Tibial nerve (tissue), 4 donors: Measurements from ENCODE around the gene COL27A1. TPM values are rescaled to one million over a fixed set of nuclear protein-coding genes. Genes with fewer than 3 reads are reported as not detected.

Experiments used
- DNase-seq, 2 donors: peaks; one replicate each; pipeline ENCODE4 v3.0.0-alpha.2; 2019; ENCODE audit warnings: low spot score in 2 of 2
- H3K27ac ChIP-seq, 4 donors: fragments of 200-600 bp; sonication (generic) in 3 of 4; one replicate each; pipeline ENCODE4 v1.5.1; 2017 to 2019; ENCODE audit warnings: mild to moderate bottlenecking in 1 of 4
- H3K27me3 ChIP-seq, 2 donors: fragments of 200-600 bp; sonication (generic) in 1 of 2; one replicate each; pipeline versions ENCODE4 v1.5.1 to v1.6.0; 2017 to 2019
- H3K36me3 ChIP-seq, 3 donors: fragments of 200-600 bp; sonication (generic); one replicate each; pipeline ENCODE4 v1.5.1; 2018 to 2019
- H3K4me1 ChIP-seq, 4 donors: fragments of 200-600 bp; sonication (generic) in 3 of 4; one replicate each; pipeline ENCODE4 v1.5.1; 2017 to 2019
- H3K4me3 ChIP-seq, 4 donors: fragments of 200-600 bp; sonication (generic) in 3 of 4; one replicate each; pipeline ENCODE4 v1.5.1; 2017 to 2019; ENCODE audit warnings: mild to moderate bottlenecking in 1 of 4, moderate library complexity in 1 of 4
- H3K9me3 ChIP-seq, 4 donors: fragments of 200-600 bp; sonication (generic) in 3 of 4; one replicate each; pipeline ENCODE4 v1.5.1; 2017 to 2019
- CTCF ChIP-seq, 5 experiments: fragments of 200-600 bp in 3 of 5; fragments of 450-650 bp in 2 of 5; sonication (generic) in 3 of 5; IDR thresholded peaks; one replicate each; pipeline ENCODE4 v1.5.1; 2016 to 2019; ENCODE audit warnings: antibody characterized with exemption in 5 of 5, mild to moderate bottlenecking in 3 of 5, moderate library complexity in 2 of 5
- EP300 ChIP-seq, 2 donors: sonication (generic); formaldehyde crosslinking; IDR thresholded peaks; one replicate each; pipeline ENCODE4 v1.6.1; 2017; ENCODE audit warnings: antibody characterized with exemption in 2 of 2, mild to moderate bottlenecking in 1 of 2
- POLR2A ChIP-seq, 2 donors: fragments of 450-650 bp; IDR thresholded peaks; one replicate each; pipeline ENCODE4 v1.6.1; 2017; ENCODE audit warnings: antibody characterized with exemption in 2 of 2, mild to moderate bottlenecking in 2 of 2, moderate library complexity in 2 of 2
- WGBS, 2 donors: methylation state at CpG; one replicate each; pipeline ENCODE4 v1.1.5; 2018; 5-methylcytosine and 5-hydroxymethylcytosine counted together
- total RNA-seq, 4 donors: library from RNA; depleted of rRNA; stranded (reverse); fragments of >200 nt; gene quantifications; one replicate each; pipeline ENCODE4 v1.1.0, GENCODE V29; 2016

COL27A1 gene
- total RNA-seq, 4 donors from 2014 or later, result 14.9 to 55.8 (median 27.7) TPM

- no peak overlapping the region for H3K27ac ChIP-seq
- no peak for DNase-seq
- TF ChIP-seq CTCF (IDR thresholded peaks at IDR 0.05) (peak in 3 of 5 experiments; percentile 9 to 19 (median 12)), EP300 (IDR thresholded peaks at IDR 0.05) (no peak), POLR2A (IDR thresholded peaks at IDR 0.05) (no peak)
- peaks cover 0 to 39% (median 0%) of the 10 kb centered on the region in 3 donors for H3K36me3 ChIP-seq
- H3K27me3 ChIP-seq, result no peaks in the 10 kb centered on the region
- H3K4me3 ChIP-seq, result no peak overlapping the region
- WGBS, 2 donors, result 60 to 64% methylated on average over 14 of the region's 14 CpGs
- peaks cover 0 to 26% (median 0%) of the 10 kb centered on the region in 4 donors for H3K4me1 ChIP-seq
- H3K9me3 ChIP-seq, result no peaks in the 10 kb centered on the region
Measured at GRCh38 chr9:114238891-114239875, 83.8 kb downstream of the COL27A1 start.

GRCh38 chr9:114240216-114240615, 84.9 kb downstream of the COL27A1 start:
- WGBS, 2 donors, result 50 to 79% methylated on average over 2 to 5 of the region's 8 CpGs
- Histone ChIP-seq H3K4me1 (peaks cover 0 to 23% (median 0%) of the 10 kb centered on the region in 4 donors), H3K4me3 (no peak overlapping the region), H3K36me3 (peaks cover 0 to 39% (median 0%) of the 10 kb centered on the region in 3 donors), H3K27ac (no peak overlapping the region), H3K9me3 (no peaks in the 10 kb centered on the region), H3K27me3 (no peaks in the 10 kb centered on the region)
- no peak for TF ChIP-seq POLR2A (IDR thresholded peaks at IDR 0.05)
- no peak for TF ChIP-seq EP300 (IDR thresholded peaks at IDR 0.05)
- TF ChIP-seq CTCF (IDR thresholded peaks at IDR 0.05), result no peak
- DNase-seq, result no peak

- H3K27me3 ChIP-seq, result no peaks in the 10 kb centered on the region
- TF ChIP-seq EP300 (IDR thresholded peaks at IDR 0.05) (no peak), CTCF (IDR thresholded peaks at IDR 0.05) (no peak), POLR2A (IDR thresholded peaks at IDR 0.05) (no peak)
- WGBS, 2 donors, result 88 to 95% methylated on average over 17 to 20 of the region's 21 CpGs
- H3K4me3 ChIP-seq, result no peak overlapping the region
- DNase-seq, result no peak
- H3K27ac ChIP-seq, result no peak overlapping the region
- H3K9me3 ChIP-seq, result no peaks in the 10 kb centered on the region
- H3K4me1 ChIP-seq, result peaks cover 0 to 23% (median 0%) of the 10 kb centered on the region in 4 donors
- peaks cover 0 to 46% (median 0%) of the 10 kb centered on the region in 3 donors for H3K36me3 ChIP-seq
Measured at GRCh38 chr9:114240647-114241558, 85.6 kb downstream of the COL27A1 start.

- H3K36me3 ChIP-seq, result peaks cover 0 to 48% (median 0%) of the 10 kb centered on the region in 3 donors
- no peak overlapping the region for H3K27ac ChIP-seq
- no peaks in the 10 kb centered on the region for H3K9me3 ChIP-seq
- no peak overlapping the region for H3K4me3 ChIP-seq
- no peak for TF ChIP-seq POLR2A (IDR thresholded peaks at IDR 0.05)
- no peak for TF ChIP-seq CTCF (IDR thresholded peaks at IDR 0.05)
- TF ChIP-seq EP300 (IDR thresholded peaks at IDR 0.05), result no peak
- no peak for DNase-seq
- WGBS, 2 donors, result 81 to 82% methylated on average over 8 of the region's 8 CpGs
- peaks cover 0 to 22% (median 0%) of the 10 kb centered on the region in 4 donors for H3K4me1 ChIP-seq
- no peaks in the 10 kb centered on the region for H3K27me3 ChIP-seq
Measured at GRCh38 chr9:114242837-114243236, 87.5 kb downstream of the COL27A1 start.
